ENCODE data around the gene MCAM. TPM values are rescaled to one million over a fixed set of nuclear protein-coding genes. Genes with fewer than 3 reads are reported as not detected.
A peak's percentile ranks its signal among the peaks of the same experiment; 100 is the strongest.

The MCAM gene
- total and polyA plus RNA-seq, 2 donors (not counting 1 experiment from before 2014, with no cell fraction given): 4.8 to 26.3 TPM

GRCh38 chr11:119363851-119364590 lies 47.1 kb upstream of the MCAM start:
- peak in 1 of 2 donors; percentile 20 for DNase-seq (ENCODE audit: low read depth in 2 of 2)

GRCh38 chr11:119363081-119363850 lies 46.3 kb upstream of the MCAM start:
- peaks cover 6% of the 10 kb centered on the region for H3K27me3 ChIP-seq (ENCODE audit: control insufficient read depth, insufficient read depth, low read length)
- no peak overlapping the region for H2AFZ ChIP-seq (ENCODE audit: low read length)
- H3K9ac ChIP-seq (ENCODE audit: insufficient read depth, low read length): no peak overlapping the region
- H3K4me3 ChIP-seq (replicated peaks in 1 of 4; ENCODE audit: control extremely low read depth in 1 of 4, insufficient read depth in 1 of 4, low read depth in 3 of 4, low read length in 4 of 4): peak overlapping the region in 1 of 4 experiments; percentile 34
- H3K4me1 ChIP-seq (ENCODE audit: control insufficient read depth, extremely low read depth, insufficient read depth, low read length): peaks cover 19% of the 10 kb centered on the region
- no peaks in the 10 kb centered on the region for H3K9me3 ChIP-seq (ENCODE audit: control insufficient read depth, insufficient read depth, low read depth, low read length)
- no peak for DNase-seq (ENCODE audit: low read depth in 2 of 2)
- H3K27ac ChIP-seq (ENCODE audit: insufficient read depth, low read length): no peak overlapping the region
- H3K79me2 ChIP-seq (ENCODE audit: control insufficient read depth, insufficient read depth, low read length): no peaks in the 10 kb centered on the region
- H4K20me1 ChIP-seq (ENCODE audit: control insufficient read depth, extremely low read depth, insufficient read depth, low read length): no peaks in the 10 kb centered on the region
- H3K4me2 ChIP-seq (ENCODE audit: extremely low read depth, insufficient read depth, low read length): no peak overlapping the region
- TF ChIP-seq EZH2 (IDR thresholded peaks at IDR 0.05; ENCODE audit: low read length, missing control alignments): no peak
- no peaks in the 10 kb centered on the region for H3K36me3 ChIP-seq (ENCODE audit: control insufficient read depth, insufficient read depth, low read length)

More at GRCh38 chr11:119363851-119364590, 47.1 kb upstream of the MCAM start:
- peak overlapping the region; percentile 12 for H3K9ac ChIP-seq (ENCODE audit: insufficient read depth, low read length)
- H2AFZ ChIP-seq (ENCODE audit: low read length): no peak overlapping the region
- TF ChIP-seq, protein P1, sequence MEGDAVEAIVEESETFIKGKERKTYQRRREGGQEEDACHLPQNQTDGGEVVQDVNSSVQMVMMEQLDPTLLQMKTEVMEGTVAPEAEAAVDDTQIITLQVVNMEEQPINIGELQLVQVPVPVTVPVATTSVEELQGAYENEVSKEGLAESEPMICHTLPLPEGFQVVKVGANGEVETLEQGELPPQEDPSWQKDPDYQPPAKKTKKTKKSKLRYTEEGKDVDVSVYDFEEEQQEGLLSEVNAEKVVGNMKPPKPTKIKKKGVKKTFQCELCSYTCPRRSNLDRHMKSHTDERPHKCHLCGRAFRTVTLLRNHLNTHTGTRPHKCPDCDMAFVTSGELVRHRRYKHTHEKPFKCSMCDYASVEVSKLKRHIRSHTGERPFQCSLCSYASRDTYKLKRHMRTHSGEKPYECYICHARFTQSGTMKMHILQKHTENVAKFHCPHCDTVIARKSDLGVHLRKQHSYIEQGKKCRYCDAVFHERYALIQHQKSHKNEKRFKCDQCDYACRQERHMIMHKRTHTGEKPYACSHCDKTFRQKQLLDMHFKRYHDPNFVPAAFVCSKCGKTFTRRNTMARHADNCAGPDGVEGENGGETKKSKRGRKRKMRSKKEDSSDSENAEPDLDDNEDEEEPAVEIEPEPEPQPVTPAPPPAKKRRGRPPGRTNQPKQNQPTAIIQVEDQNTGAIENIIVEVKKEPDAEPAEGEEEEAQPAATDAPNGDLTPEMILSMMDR (conservative IDR thresholded peaks at IDR 0.05 in 1 of 2, IDR thresholded peaks at IDR 0.05 in 1 of 2; ENCODE audit: low read depth in 1 of 2, low read length in 2 of 2): no peak
- no peak for TF ChIP-seq EZH2 (IDR thresholded peaks at IDR 0.05; ENCODE audit: low read length, missing control alignments)
- peak overlapping the region; percentile 42 for H3K4me2 ChIP-seq (ENCODE audit: extremely low read depth, insufficient read depth, low read length)
- peaks cover 27% of the 10 kb centered on the region for H3K4me1 ChIP-seq (ENCODE audit: control insufficient read depth, extremely low read depth, insufficient read depth, low read length)
- no peaks in the 10 kb centered on the region for H3K9me3 ChIP-seq (ENCODE audit: control insufficient read depth, insufficient read depth, low read depth, low read length)
- H3K27ac ChIP-seq (ENCODE audit: insufficient read depth, low read length): no peak overlapping the region
- H3K4me3 ChIP-seq (replicated peaks in 1 of 4; ENCODE audit: control extremely low read depth in 1 of 4, insufficient read depth in 1 of 4, low read depth in 3 of 4, low read length in 4 of 4): peak overlapping the region in 1 of 4 experiments; percentile 34
- H3K36me3 ChIP-seq (ENCODE audit: control insufficient read depth, insufficient read depth, low read length): no peaks in the 10 kb centered on the region
- H4K20me1 ChIP-seq (ENCODE audit: control insufficient read depth, extremely low read depth, insufficient read depth, low read length): no peaks in the 10 kb centered on the region
- peaks cover 6% of the 10 kb centered on the region for H3K27me3 ChIP-seq (ENCODE audit: control insufficient read depth, insufficient read depth, low read length)
- H3K79me2 ChIP-seq (ENCODE audit: control insufficient read depth, insufficient read depth, low read length): no peaks in the 10 kb centered on the region

GRCh38 chr11:119362741-119363080 lies 45.8 kb upstream of the MCAM start:
- DNase-seq (ENCODE audit: low read depth in 2 of 2): no peak
- H3K4me3 ChIP-seq (replicated peaks in 1 of 4; ENCODE audit: control extremely low read depth in 1 of 4, insufficient read depth in 1 of 4, low read depth in 3 of 4, low read length in 4 of 4): no peak overlapping the region
- no peak overlapping the region for H2AFZ ChIP-seq (ENCODE audit: low read length)
- H3K79me2 ChIP-seq (ENCODE audit: control insufficient read depth, insufficient read depth, low read length): no peaks in the 10 kb centered on the region
- H3K36me3 ChIP-seq (ENCODE audit: control insufficient read depth, insufficient read depth, low read length): no peaks in the 10 kb centered on the region
- H4K20me1 ChIP-seq (ENCODE audit: control insufficient read depth, extremely low read depth, insufficient read depth, low read length): no peaks in the 10 kb centered on the region
- peaks cover 2% of the 10 kb centered on the region for H3K27me3 ChIP-seq (ENCODE audit: control insufficient read depth, insufficient read depth, low read length)
- no peaks in the 10 kb centered on the region for H3K9me3 ChIP-seq (ENCODE audit: control insufficient read depth, insufficient read depth, low read depth, low read length)
- no peak for TF ChIP-seq EZH2 (IDR thresholded peaks at IDR 0.05; ENCODE audit: low read length, missing control alignments)
- TF ChIP-seq, protein P1 (conservative IDR thresholded peaks at IDR 0.05 in 1 of 2, IDR thresholded peaks at IDR 0.05 in 1 of 2; ENCODE audit: low read depth in 1 of 2, low read length in 2 of 2): no peak
- H3K4me1 ChIP-seq (ENCODE audit: control insufficient read depth, extremely low read depth, insufficient read depth, low read length): peaks cover 14% of the 10 kb centered on the region
- H3K9ac ChIP-seq (ENCODE audit: insufficient read depth, low read length): no peak overlapping the region
- no peak overlapping the region for H3K27ac ChIP-seq (ENCODE audit: insufficient read depth, low read length)
- no peak overlapping the region for H3K4me2 ChIP-seq (ENCODE audit: extremely low read depth, insufficient read depth, low read length)
